GM12874 (cell line): ENCODE measurements around the gene FAS.

Experiments
- CTCF ChIP-seq: IDR thresholded peaks from 2 replicates; pipeline ENCODE4 v1.5.1; 2011; ENCODE audit warnings: low read depth, mild to moderate bottlenecking, control low read depth, low read length, moderate library complexity; ENCODE audit not compliant: insufficient read depth

FAS gene

GRCh38 chr10:88971221-88972061 is 19.2 kb upstream of the FAS start:
- no peak for TF ChIP-seq CTCF

DNA sequence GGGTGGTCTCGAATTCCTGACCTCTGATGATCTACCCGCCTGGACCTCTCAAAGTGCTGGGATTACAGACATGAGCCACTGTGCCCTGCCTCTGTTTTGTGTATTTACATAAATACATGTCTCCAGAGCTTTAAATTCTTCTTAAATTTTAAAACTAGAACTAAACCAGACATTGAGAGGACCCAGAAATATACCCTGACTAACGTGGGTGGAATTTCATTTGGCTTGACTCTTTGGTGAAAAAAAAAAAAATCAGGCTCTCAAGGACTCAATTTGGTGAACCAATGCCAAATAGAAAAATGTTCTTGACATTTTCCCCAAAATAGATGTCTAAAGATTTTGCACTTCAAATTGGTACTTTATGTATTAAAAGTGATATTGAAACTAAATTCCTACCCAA is 16.6 kb upstream of the FAS start:
- TF ChIP-seq CTCF = no peak

GRCh38 chr10:88974446-88975376 is 15.9 kb upstream of the FAS start:
- no peak for TF ChIP-seq CTCF

GRCh38 chr10:88975377-88975720 is 15.2 kb upstream of the FAS start:
- no peak for TF ChIP-seq CTCF

- no peak for TF ChIP-seq CTCF
These were observed 12.1 kb upstream of the FAS start for GRCh38 chr10:88978463-88978862.

DNA sequence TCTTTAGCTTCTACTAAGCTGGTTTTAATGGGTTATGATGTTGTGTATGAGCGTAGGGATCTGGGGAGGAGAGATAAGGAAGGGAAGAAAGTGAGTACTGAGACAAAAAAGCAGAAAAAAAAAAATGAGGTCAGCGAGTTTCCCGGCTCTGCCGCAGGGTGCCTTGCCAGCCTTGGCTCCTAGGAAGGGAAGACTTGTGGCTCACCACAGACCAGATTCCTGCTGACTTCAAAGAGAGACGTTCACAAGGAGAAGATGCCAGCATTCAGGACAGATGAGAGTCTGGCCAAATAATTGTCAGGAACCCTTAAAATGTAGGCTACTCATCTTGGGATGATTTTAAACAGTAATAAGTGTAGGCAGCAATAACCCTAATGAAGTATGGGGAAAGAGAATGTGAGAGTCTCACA is 11.4 kb upstream of the FAS start:
- TF ChIP-seq CTCF = no peak

DNA sequence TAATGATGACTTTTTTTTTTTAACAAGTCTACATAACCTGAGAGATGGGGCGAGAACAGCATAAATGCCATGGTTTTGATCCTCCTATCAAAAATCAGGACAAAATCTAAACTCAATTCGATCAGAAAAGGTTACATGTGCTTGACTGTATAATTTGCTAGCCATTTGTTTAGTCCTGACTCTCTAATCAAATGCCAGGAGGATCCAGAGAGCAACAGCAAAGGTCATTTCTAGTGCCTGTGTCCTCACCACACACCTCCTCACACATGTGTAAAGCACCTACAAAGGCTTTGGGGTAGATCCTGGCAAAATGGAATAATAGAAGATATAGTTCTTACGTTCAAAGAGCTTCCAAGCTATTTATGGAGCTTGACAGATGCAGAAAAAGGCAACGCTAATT is 11.0 kb upstream of the FAS start:
- no peak for TF ChIP-seq CTCF
